H9 (cell line): ENCODE results near the gene PRRT2. TPM values are rescaled to one million over a fixed set of nuclear protein-coding genes. Genes with fewer than 3 reads are reported as not detected.

Experiments used
- DNase-seq: peaks from one replicate; pipeline ENCODE4 v3.0.0-alpha.2; 2017
- H2AFZ ChIP-seq: one replicate; pipeline ENCODE4 v1.6.1; 2013; ENCODE audit warnings: mild to moderate bottlenecking, low read length, control low read depth, moderate library complexity
- H2AK5ac ChIP-seq: 2 replicates; pipeline ENCODE4 v1.6.1; 2013; ENCODE audit warnings: low read length, control low read depth, mixed read lengths; ENCODE audit not compliant: insufficient read length
- H2BK120ac ChIP-seq: one replicate; pipeline ENCODE4 v1.6.1; 2013; ENCODE audit warnings: low read depth, mild to moderate bottlenecking, low read length, control low read depth, inconsistent platforms; ENCODE audit not compliant: poor library complexity, severe bottlenecking
- H2BK12ac ChIP-seq: 2 replicates; pipeline ENCODE4 v1.6.1; 2013; ENCODE audit warnings: low read length, control low read depth, mixed read lengths, low read depth; ENCODE audit not compliant: insufficient read length
- H2BK15ac ChIP-seq: 2 replicates; pipeline ENCODE4 v1.6.1; 2013; ENCODE audit warnings: low read depth, low read length, control low read depth
- H2BK20ac ChIP-seq: one replicate; pipeline ENCODE4 v1.6.1; 2013; ENCODE audit warnings: low read depth, mild to moderate bottlenecking, low read length, control low read depth, inconsistent platforms; ENCODE audit not compliant: poor library complexity, severe bottlenecking
- H2BK5ac ChIP-seq: 2 replicates; pipeline ENCODE4 v1.6.1; 2013; ENCODE audit warnings: low read length, control low read depth, mixed read lengths; ENCODE audit not compliant: insufficient read length
- H3K14ac ChIP-seq: 2 replicates; pipeline ENCODE4 v1.6.1; 2013; ENCODE audit warnings: low read length, control low read depth; ENCODE audit not compliant: insufficient read depth
- H3K18ac ChIP-seq: 2 replicates; pipeline ENCODE4 v1.6.1; 2013; ENCODE audit warnings: low read depth, mild to moderate bottlenecking, mixed read lengths, low read length, control low read depth; ENCODE audit not compliant: insufficient read length
- H3K23ac ChIP-seq: 2 replicates; pipeline ENCODE4 v1.6.1; 2013; ENCODE audit warnings: low read length, control low read depth, mixed read lengths, low read depth; ENCODE audit not compliant: insufficient read length
- H3K23me2 ChIP-seq: 2 replicates; pipeline ENCODE4 v1.6.1; 2013; ENCODE audit warnings: low read depth, mild to moderate bottlenecking, mixed read lengths, low read length, control low read depth; ENCODE audit not compliant: insufficient read length, poor library complexity, severe bottlenecking
- H3K27ac ChIP-seq: 2 replicates; pipeline ENCODE4 v1.5.1; 2013; ENCODE audit warnings: low read length, control low read depth, mixed read lengths, low read depth; ENCODE audit not compliant: insufficient read length
- H3K27me3 ChIP-seq: 2 replicates; pipeline ENCODE4 v1.6.1; 2013; ENCODE audit warnings: low read length, control low read depth, inconsistent platforms; ENCODE audit not compliant: insufficient read depth
- H3K4ac ChIP-seq: 2 replicates; pipeline ENCODE4 v1.6.1; 2013; ENCODE audit warnings: low read depth, mild to moderate bottlenecking, control low read depth, inconsistent platforms, low read length, moderate library complexity
- H3K4me1 ChIP-seq: 2 replicates; pipeline ENCODE4 v1.6.1; 2013; ENCODE audit warnings: low read length, control low read depth, inconsistent platforms; ENCODE audit not compliant: insufficient read depth
- H3K4me2 ChIP-seq: 2 replicates; pipeline ENCODE4 v1.6.1; 2013; ENCODE audit warnings: low read length, control low read depth, mixed read lengths; ENCODE audit not compliant: insufficient read length, insufficient read depth
- H3K56ac ChIP-seq: 2 replicates; pipeline ENCODE4 v1.6.1; 2013; ENCODE audit warnings: low read depth, mild to moderate bottlenecking, mixed read lengths, low read length, control low read depth; ENCODE audit not compliant: insufficient read length
- H3K79me1 ChIP-seq: 2 replicates; pipeline ENCODE4 v1.6.1; 2013; ENCODE audit warnings: low read depth, mild to moderate bottlenecking, moderate library complexity, low read length, control low read depth, inconsistent platforms; ENCODE audit not compliant: insufficient read depth, poor library complexity, severe bottlenecking
- H3K79me2 ChIP-seq: 2 replicates; pipeline ENCODE4 v1.6.1; 2013; ENCODE audit warnings: low read length, control low read depth, inconsistent platforms; ENCODE audit not compliant: insufficient read depth
- H3K9ac ChIP-seq: 2 replicates; pipeline ENCODE4 v1.6.1; 2013; ENCODE audit warnings: low read length, control low read depth, mixed read lengths; ENCODE audit not compliant: insufficient read length; ENCODE audit errors: extremely low read depth
- H3K9me3 ChIP-seq: one replicate; pipeline ENCODE4 v1.6.1; 2013; ENCODE audit warnings: low read depth, low read length, inconsistent platforms; ENCODE audit not compliant: control insufficient read depth
- H3T11ph ChIP-seq: one replicate; pipeline ENCODE4 v1.6.1; 2013; ENCODE audit warnings: mild to moderate bottlenecking, low read length, control low read depth, inconsistent platforms
- H4K20me1 ChIP-seq: one replicate; pipeline ENCODE4 v1.6.1; 2013; ENCODE audit not compliant: control insufficient read depth, insufficient read length, insufficient read depth
- H4K5ac ChIP-seq: 2 replicates; pipeline ENCODE4 v1.6.1; 2013; ENCODE audit warnings: low read depth, mild to moderate bottlenecking, mixed read lengths, low read length, control low read depth; ENCODE audit not compliant: insufficient read length
- H4K8ac ChIP-seq: replicated peaks from 2 replicates; pipeline ENCODE4 v1.6.1; 2013; ENCODE audit warnings: low read length, control low read depth, mixed read lengths, low read depth; ENCODE audit not compliant: insufficient read length
- H4K91ac ChIP-seq: 2 replicates; pipeline ENCODE4 v1.6.1; 2013; ENCODE audit warnings: low read depth, mild to moderate bottlenecking, moderate library complexity, mixed read lengths, low read length, control low read depth; ENCODE audit not compliant: insufficient read length
- H3K27ac Mint-ChIP-seq, 3 experiments: 2 replicates in 2 of 3; 3 replicates in 1 of 3; pipeline ENCODE4 v1.8.0; 2020 to 2021; ENCODE audit warnings: mixed read lengths in 3 of 3, mild to moderate bottlenecking in 1 of 3, moderate library complexity in 1 of 3
- H3K27me3 Mint-ChIP-seq: 2 replicates; pipeline ENCODE4 v1.8.0; 2021; ENCODE audit warnings: low read depth, mild to moderate bottlenecking, moderate library complexity, mixed read lengths
- H3K36me3 Mint-ChIP-seq, 3 experiments: 2 replicates in 2 of 3; 3 replicates in 1 of 3; pipeline ENCODE4 v1.8.0; 2020 to 2021; ENCODE audit warnings: low read depth in 3 of 3, mixed read lengths in 3 of 3; ENCODE audit not compliant: insufficient read depth in 1 of 3
- H3K4me1 Mint-ChIP-seq, 2 experiments: 2 replicates each; pipeline ENCODE4 v1.8.0; 2020; ENCODE audit warnings: mixed read lengths in 2 of 2
- H3K4me3 Mint-ChIP-seq, 2 experiments: 2 replicates in 1 of 2; 3 replicates in 1 of 2; pipeline ENCODE4 v1.8.0; 2020 to 2021; ENCODE audit warnings: mild to moderate bottlenecking in 2 of 2, mixed read lengths in 2 of 2, moderate library complexity in 1 of 2
- H3K9me3 Mint-ChIP-seq, 2 experiments: 2 replicates in 1 of 2; 3 replicates in 1 of 2; pipeline ENCODE4 v1.8.0; 2020; ENCODE audit warnings: mild to moderate bottlenecking in 2 of 2, mixed read lengths in 2 of 2, moderate library complexity in 1 of 2
- WGBS: extraction: QIAGEN DNeasy Blood & Tissue Kit; methylation state at CpG from one replicate; pipeline ENCODE4 v1.1.7; 2013; ENCODE audit warnings: missing lambda C conversion rate, low lambda C conversion rate, mixed read lengths; ENCODE audit not compliant: insufficient read length; ENCODE audit errors: extremely low coverage; 5-methylcytosine and 5-hydroxymethylcytosine counted together
- total RNA-seq: library from RNA; stranded (reverse); gene quantifications from 2 replicates; pipeline ENCODE4 v1.2.1, GENCODE V29; 2021
- TF ChIP-seq, protein P1 (sequence below): fragments of 200-600 bp; sonication (generic); conservative IDR thresholded peaks from 3 replicates; pipeline ENCODE4 v1.8.0; 2021; ENCODE audit warnings: antibody characterized with exemption, mild to moderate bottlenecking

Gene PRRT2
- total RNA-seq, 1 experiment from 2014 or later: 14.6 TPM

DNA sequence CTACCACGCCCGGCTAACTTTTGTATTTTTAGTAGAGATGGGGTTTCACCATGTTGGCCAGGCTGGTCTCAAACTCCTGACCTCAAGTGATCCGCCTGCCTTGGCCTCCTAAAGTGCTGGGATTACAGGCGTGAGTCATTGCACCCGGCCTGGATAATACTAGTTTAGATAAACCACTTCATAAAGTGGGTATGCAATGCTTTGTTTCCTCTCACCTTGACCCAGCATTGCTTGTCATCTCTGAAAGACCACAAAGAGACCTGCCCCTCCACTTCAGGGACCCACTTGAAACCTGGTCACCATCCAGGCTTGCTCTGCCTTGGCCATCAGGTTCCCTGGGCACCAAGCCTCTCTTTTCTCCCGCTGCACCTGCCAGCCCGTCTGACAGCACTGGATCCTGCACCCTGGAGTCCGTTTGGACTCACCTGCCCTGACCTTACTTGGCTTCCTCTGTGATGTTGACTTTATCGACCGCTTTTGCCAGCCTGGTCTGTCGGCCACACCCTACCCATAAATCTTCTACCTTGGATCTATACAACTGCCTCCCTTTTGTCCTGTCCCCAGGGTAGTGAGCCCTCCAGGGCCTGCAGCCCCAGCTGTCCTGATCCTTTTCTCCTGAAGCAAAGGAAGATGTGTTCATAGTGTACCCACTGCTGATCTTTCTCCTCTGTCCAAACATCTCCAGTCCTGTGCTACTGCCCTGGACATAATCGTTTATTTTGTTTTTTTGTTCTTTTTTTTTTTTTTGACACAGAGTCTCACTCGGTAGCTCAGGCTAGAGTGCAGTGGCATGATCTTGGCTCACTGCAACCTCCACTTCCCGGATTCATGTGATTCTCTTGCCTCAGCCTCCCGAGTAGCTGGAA, 46.6 kb upstream of the PRRT2 start:
- H3K4me1 Mint-ChIP-seq: peaks cover 8 to 10% of the 10 kb centered on the region in 2 experiments; a peak in 2 of 4 replicates
- H4K5ac ChIP-seq: no peak overlapping the region
- no peak overlapping the region for H4K8ac ChIP-seq
- no peaks in the 10 kb centered on the region for H3K9me3 Mint-ChIP-seq
- H3K23ac ChIP-seq: no peak overlapping the region
- no peak overlapping the region for H2AFZ ChIP-seq
- H2BK15ac ChIP-seq: no peak overlapping the region
- no peak overlapping the region for H2BK20ac ChIP-seq
- no peak overlapping the region for H3T11ph ChIP-seq
- H3K4ac ChIP-seq: no peak overlapping the region
- TF ChIP-seq, protein P1, sequence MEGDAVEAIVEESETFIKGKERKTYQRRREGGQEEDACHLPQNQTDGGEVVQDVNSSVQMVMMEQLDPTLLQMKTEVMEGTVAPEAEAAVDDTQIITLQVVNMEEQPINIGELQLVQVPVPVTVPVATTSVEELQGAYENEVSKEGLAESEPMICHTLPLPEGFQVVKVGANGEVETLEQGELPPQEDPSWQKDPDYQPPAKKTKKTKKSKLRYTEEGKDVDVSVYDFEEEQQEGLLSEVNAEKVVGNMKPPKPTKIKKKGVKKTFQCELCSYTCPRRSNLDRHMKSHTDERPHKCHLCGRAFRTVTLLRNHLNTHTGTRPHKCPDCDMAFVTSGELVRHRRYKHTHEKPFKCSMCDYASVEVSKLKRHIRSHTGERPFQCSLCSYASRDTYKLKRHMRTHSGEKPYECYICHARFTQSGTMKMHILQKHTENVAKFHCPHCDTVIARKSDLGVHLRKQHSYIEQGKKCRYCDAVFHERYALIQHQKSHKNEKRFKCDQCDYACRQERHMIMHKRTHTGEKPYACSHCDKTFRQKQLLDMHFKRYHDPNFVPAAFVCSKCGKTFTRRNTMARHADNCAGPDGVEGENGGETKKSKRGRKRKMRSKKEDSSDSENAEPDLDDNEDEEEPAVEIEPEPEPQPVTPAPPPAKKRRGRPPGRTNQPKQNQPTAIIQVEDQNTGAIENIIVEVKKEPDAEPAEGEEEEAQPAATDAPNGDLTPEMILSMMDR: no peak
- H3K9ac ChIP-seq: no peak overlapping the region
- DNase-seq: no peak
- H3K4me3 Mint-ChIP-seq: no peak overlapping the region
- no peaks in the 10 kb centered on the region for H3K27me3 ChIP-seq
- no CpG with 5 or more reads among the region's 15 CpGs for WGBS
- no peak overlapping the region for H2BK120ac ChIP-seq
- H3K79me1 ChIP-seq: no peaks in the 10 kb centered on the region
- H3K27ac ChIP-seq: no peak overlapping the region
- H3K79me2 ChIP-seq: no peaks in the 10 kb centered on the region
- H3K36me3 Mint-ChIP-seq: no peaks in the 10 kb centered on the region
- H4K91ac ChIP-seq: no peak overlapping the region
- no peaks in the 10 kb centered on the region for H3K9me3 ChIP-seq
- H2AK5ac ChIP-seq: no peak overlapping the region
- no peak overlapping the region for H3K18ac ChIP-seq
- no peak overlapping the region for H3K14ac ChIP-seq
- H3K56ac ChIP-seq: no peak overlapping the region
- peak overlapping the region in 1 of 3 experiments; percentile 16; a peak in 1 of 7 replicates for H3K27ac Mint-ChIP-seq
- H3K4me1 ChIP-seq: no peaks in the 10 kb centered on the region
- no peaks in the 10 kb centered on the region for H4K20me1 ChIP-seq
- H3K23me2 ChIP-seq: no peaks in the 10 kb centered on the region
- H3K27me3 Mint-ChIP-seq: peaks cover 3% of the 10 kb centered on the region
- H2BK12ac ChIP-seq: no peak overlapping the region
- no peak overlapping the region for H2BK5ac ChIP-seq
- H3K4me2 ChIP-seq: no peak overlapping the region
